ENCODE measurements around the gene RPP30. TPM values are rescaled to one million over a fixed set of nuclear protein-coding genes. Genes with fewer than 3 reads are reported as not detected.
A peak's percentile ranks its signal among the peaks of the same experiment; 100 is the strongest.

The RPP30 gene
- total and polyA plus RNA-seq, 4 experiments from 2014 or later: 32.3 to 54.5 (median 35.2) TPM

DNA sequence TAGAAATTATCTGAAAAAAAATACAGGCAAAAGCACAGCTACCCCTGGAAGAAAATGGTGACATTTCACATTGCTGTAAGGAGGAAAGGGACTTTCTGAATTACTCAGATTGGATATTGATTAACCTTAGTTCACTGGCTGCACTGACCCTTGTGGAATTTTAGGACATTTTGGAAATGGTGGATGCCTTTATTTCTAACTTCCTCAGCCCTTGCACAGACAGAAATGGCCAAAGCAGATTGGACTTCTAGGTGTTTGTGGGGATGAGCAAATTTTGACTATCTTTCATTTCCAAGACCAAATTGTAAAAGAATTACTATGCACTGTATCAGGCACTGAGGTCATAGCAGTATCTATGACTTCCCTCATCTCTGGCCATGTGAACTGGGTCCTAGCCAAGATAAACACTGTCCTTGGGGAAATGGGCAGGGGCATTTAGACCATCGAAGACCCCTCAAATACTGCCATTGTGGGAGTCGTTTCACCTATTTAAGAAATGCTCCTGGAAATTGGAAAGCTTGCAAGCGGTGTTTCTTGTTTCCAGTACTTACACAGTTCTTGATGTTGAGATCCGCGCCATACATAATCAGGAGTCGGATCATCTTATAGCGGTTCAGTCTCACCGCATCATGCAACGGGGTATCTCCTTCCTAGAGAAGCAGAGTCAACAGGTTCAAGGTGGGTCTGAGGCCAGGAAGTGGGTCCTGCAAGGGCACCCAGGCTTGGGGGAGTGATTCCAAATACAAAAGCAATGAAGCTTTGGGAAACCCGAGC lies 43.4 kb downstream of the RPP30 start:
- Mint-ChIP-seq H3K36me3 (no peaks in the 10 kb centered on the region), H3K27ac (no peak overlapping the region), H3K27me3 (peaks cover 3 to 6% of the 10 kb centered on the region in 2 donors), H3K9me3 (peaks cover 0 to 4% (median 0%) of the 10 kb centered on the region in 8 donors), H3K4me1 (peaks cover 0 to 4% (median 2%) of the 10 kb centered on the region in 4 donors), H3K4me3 (no peak overlapping the region)
- H3K4me1 ChIP-seq (ENCODE audit: insufficient read depth, low read length): no peaks in the 10 kb centered on the region
- H3K27ac ChIP-seq (ENCODE audit: low read depth, low read length): no peak overlapping the region
- DNase-seq: no peak
- H3K27me3 ChIP-seq (ENCODE audit: insufficient read depth, low read length): no peaks in the 10 kb centered on the region
- no peaks in the 10 kb centered on the region for H3K9me3 ChIP-seq (ENCODE audit: control insufficient read depth in 1 of 2, low read length in 2 of 2)
- POLR2A ChIA-PET (ENCODE audit: partially characterized antibody): no interaction called here
- CTCF ChIA-PET (ENCODE audit: partially characterized antibody): interaction anchor here (5.5 kb wide), 1 partner anchor 335 kb away, joined by 46 read pairs; no protein-coding TSS in a partner anchor
- no peaks in the 10 kb centered on the region for H3K36me3 ChIP-seq (ENCODE audit: insufficient read depth, low read length)
- intact Hi-C loops (cut with micrococcal nuclease): no loop called here
- no peak overlapping the region for H3K4me3 ChIP-seq (ENCODE audit: low read length in 2 of 2)

GRCh38 chr10:90915766-90916075 lies 43.9 kb downstream of the RPP30 start:
- POLR2A ChIA-PET (ENCODE audit: partially characterized antibody): no interaction called here
- Histone ChIP-seq H3K4me1 (ENCODE audit: insufficient read depth, low read length) (no peaks in the 10 kb centered on the region), H3K27me3 (ENCODE audit: insufficient read depth, low read length) (no peaks in the 10 kb centered on the region), H3K36me3 (ENCODE audit: insufficient read depth, low read length) (no peaks in the 10 kb centered on the region), H3K9me3 (ENCODE audit: control insufficient read depth in 1 of 2, low read length in 2 of 2) (no peaks in the 10 kb centered on the region), H3K4me3 (ENCODE audit: low read length in 2 of 2) (no peak overlapping the region), H3K27ac (ENCODE audit: low read depth, low read length) (no peak overlapping the region)
- Mint-ChIP-seq H3K27ac (no peak overlapping the region), H3K9me3 (peaks cover 0 to 2% (median 0%) of the 10 kb centered on the region in 8 donors), H3K27me3 (peaks cover 6% of the 10 kb centered on the region in 2 donors), H3K4me1 (peaks cover 0 to 4% (median 2%) of the 10 kb centered on the region in 4 donors), H3K4me3 (no peak overlapping the region), H3K36me3 (no peaks in the 10 kb centered on the region)
- CTCF ChIA-PET (ENCODE audit: partially characterized antibody): no interaction called here
- DNase-seq: no peak
- intact Hi-C loops (cut with micrococcal nuclease): no loop called here

DNA sequence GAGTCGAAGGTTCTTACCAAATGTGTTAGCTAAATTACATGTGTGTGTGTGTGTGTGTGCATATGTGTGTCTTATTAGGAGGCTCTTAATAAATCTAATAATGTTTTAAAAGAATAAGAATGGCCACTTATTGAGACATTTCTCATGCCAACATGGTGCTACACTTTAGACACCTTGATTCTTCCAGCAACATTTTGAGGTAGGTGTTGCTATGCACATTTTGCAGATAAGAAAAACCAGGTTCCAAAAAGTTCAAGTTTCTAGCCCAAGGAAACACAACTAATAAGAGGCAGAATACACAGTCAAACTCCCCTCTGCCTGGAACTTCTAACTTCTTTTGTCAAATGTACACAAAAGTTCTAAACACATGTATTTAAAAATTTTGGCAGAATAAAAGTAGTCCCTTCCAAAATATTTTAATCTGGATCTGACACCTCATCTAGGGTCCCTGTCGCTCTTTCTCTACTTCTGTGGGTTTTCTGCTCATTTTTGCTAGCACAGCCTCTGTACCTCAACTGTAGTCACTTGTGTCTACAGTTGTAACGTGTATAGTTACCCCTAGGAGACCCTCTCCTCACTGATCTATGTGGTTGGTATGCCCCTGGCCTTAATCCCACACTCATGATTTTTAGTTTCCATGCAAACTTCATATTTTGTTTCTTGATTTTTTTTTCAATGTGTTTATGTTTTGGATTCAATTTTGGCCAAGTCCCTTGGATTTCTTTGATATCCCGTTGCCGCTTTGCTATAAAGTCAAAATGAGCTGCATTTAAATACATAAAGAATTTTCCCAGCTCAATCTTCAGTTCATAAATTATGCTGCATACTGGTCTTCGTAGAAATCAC lies 44.8 kb downstream of the RPP30 start:
- no peak overlapping the region for H3K4me3 Mint-ChIP-seq
- H3K4me1 Mint-ChIP-seq: peaks cover 0 to 2% (median 2%) of the 10 kb centered on the region in 4 donors
- no peak for DNase-seq
- POLR2A ChIA-PET (ENCODE audit: partially characterized antibody): no interaction called here
- H3K27ac Mint-ChIP-seq: peak overlapping the region in 1 of 7 donors; percentile 84
- Histone ChIP-seq H3K4me3 (ENCODE audit: low read length in 2 of 2) (no peak overlapping the region), H3K27ac (ENCODE audit: low read depth, low read length) (no peak overlapping the region), H3K27me3 (ENCODE audit: insufficient read depth, low read length) (no peaks in the 10 kb centered on the region), H3K4me1 (ENCODE audit: insufficient read depth, low read length) (no peaks in the 10 kb centered on the region), H3K9me3 (ENCODE audit: control insufficient read depth in 1 of 2, low read length in 2 of 2) (no peaks in the 10 kb centered on the region), H3K36me3 (ENCODE audit: insufficient read depth, low read length) (no peaks in the 10 kb centered on the region)
- H3K36me3 Mint-ChIP-seq: no peaks in the 10 kb centered on the region
- intact Hi-C loops (cut with micrococcal nuclease): no loop called here
- H3K9me3 Mint-ChIP-seq: peaks cover 0 to 2% (median 0%) of the 10 kb centered on the region in 8 donors
- H3K27me3 Mint-ChIP-seq: peaks cover 6 to 7% of the 10 kb centered on the region in 2 donors
- CTCF ChIA-PET (ENCODE audit: partially characterized antibody): interaction anchor here (0.7 to 2.0 kb wide), 5 partner anchors 17 to 474 kb away, joined by 3 to 7 read pairs (median 3); no protein-coding TSS in a partner anchor

DNA sequence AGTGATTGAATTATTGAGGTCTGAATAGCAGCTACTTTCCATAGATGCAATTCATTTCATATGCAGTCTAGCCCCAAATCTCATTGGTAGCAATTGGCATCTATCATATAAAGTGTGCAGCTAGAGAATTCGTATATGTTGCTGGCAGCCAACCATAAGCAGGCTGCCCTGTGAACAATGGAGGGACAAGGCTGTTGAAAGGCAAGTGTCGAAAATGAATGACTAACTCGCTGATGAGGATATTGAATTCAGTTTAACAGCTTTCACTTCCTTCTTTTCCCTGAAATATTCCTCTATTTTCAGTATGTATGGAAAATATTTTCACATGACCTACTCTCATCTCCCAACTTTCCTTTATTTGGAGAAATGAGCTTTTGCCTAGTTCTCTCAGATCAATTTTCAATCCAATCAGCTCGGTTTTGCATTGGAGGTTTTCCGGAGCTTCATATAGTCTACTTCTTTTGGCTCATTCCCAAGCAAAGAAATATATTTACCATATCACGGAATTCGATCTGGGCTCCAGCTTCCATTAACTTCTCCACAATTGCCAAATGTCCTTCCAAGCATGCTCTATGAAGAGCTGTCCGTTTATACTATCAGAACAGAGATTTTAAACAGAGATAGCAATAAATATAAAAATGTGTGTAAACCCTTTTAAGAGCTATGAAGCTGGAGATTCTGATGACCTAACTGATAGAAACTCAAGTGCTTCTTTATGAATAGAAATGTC lies 45.6 kb downstream of the RPP30 start:
- no peaks in the 10 kb centered on the region for H3K4me1 Mint-ChIP-seq
- CTCF ChIA-PET (ENCODE audit: partially characterized antibody): interaction anchor here (0.7 to 2.0 kb wide), 5 partner anchors 16 to 473 kb away, joined by 3 to 7 read pairs (median 3); no protein-coding TSS in a partner anchor
- Histone ChIP-seq H3K9me3 (ENCODE audit: control insufficient read depth in 1 of 2, low read length in 2 of 2) (no peaks in the 10 kb centered on the region), H3K4me1 (ENCODE audit: insufficient read depth, low read length) (no peaks in the 10 kb centered on the region), H3K4me3 (ENCODE audit: low read length in 2 of 2) (no peak overlapping the region), H3K27me3 (ENCODE audit: insufficient read depth, low read length) (no peaks in the 10 kb centered on the region), H3K27ac (ENCODE audit: low read depth, low read length) (no peak overlapping the region), H3K36me3 (ENCODE audit: insufficient read depth, low read length) (no peaks in the 10 kb centered on the region)
- no peak overlapping the region for H3K27ac Mint-ChIP-seq
- no peak overlapping the region for H3K4me3 Mint-ChIP-seq
- no peak for DNase-seq
- intact Hi-C loops (cut with micrococcal nuclease): no loop called here
- H3K36me3 Mint-ChIP-seq: no peaks in the 10 kb centered on the region
- H3K27me3 Mint-ChIP-seq: peaks cover 6 to 10% of the 10 kb centered on the region in 2 donors
- H3K9me3 Mint-ChIP-seq: peaks cover 0 to 2% (median 0%) of the 10 kb centered on the region in 8 donors
- POLR2A ChIA-PET (ENCODE audit: partially characterized antibody): no interaction called here

- Mint-ChIP-seq H3K4me3 (no peak overlapping the region), H3K27ac (no peak overlapping the region), H3K9me3 (peaks cover 0 to 2% (median 0%) of the 10 kb centered on the region in 8 donors), H3K27me3 (peaks cover 6 to 14% of the 10 kb centered on the region in 2 donors), H3K36me3 (no peaks in the 10 kb centered on the region), H3K4me1 (no peaks in the 10 kb centered on the region)
- H3K4me1 ChIP-seq (ENCODE audit: insufficient read depth, low read length): no peaks in the 10 kb centered on the region
- ChIA-PET CTCF (ENCODE audit: partially characterized antibody) (interaction anchor here (1.1 to 2.0 kb wide), 3 partner anchors 15 to 472 kb away, joined by 3 to 7 read pairs (median 3); no protein-coding TSS in a partner anchor), POLR2A (ENCODE audit: partially characterized antibody) (no interaction called here)
- no peak overlapping the region for H3K4me3 ChIP-seq (ENCODE audit: low read length in 2 of 2)
- no peak overlapping the region for H3K27ac ChIP-seq (ENCODE audit: low read depth, low read length)
- intact Hi-C loops (cut with micrococcal nuclease): no loop called here
- DNase-seq: no peak
- H3K36me3 ChIP-seq (ENCODE audit: insufficient read depth, low read length): no peaks in the 10 kb centered on the region
- no peaks in the 10 kb centered on the region for H3K9me3 ChIP-seq (ENCODE audit: control insufficient read depth in 1 of 2, low read length in 2 of 2)
- no peaks in the 10 kb centered on the region for H3K27me3 ChIP-seq (ENCODE audit: insufficient read depth, low read length)
These were observed 46.2 kb downstream of the RPP30 start for GRCh38 chr10:90917968-90918318.

DNA sequence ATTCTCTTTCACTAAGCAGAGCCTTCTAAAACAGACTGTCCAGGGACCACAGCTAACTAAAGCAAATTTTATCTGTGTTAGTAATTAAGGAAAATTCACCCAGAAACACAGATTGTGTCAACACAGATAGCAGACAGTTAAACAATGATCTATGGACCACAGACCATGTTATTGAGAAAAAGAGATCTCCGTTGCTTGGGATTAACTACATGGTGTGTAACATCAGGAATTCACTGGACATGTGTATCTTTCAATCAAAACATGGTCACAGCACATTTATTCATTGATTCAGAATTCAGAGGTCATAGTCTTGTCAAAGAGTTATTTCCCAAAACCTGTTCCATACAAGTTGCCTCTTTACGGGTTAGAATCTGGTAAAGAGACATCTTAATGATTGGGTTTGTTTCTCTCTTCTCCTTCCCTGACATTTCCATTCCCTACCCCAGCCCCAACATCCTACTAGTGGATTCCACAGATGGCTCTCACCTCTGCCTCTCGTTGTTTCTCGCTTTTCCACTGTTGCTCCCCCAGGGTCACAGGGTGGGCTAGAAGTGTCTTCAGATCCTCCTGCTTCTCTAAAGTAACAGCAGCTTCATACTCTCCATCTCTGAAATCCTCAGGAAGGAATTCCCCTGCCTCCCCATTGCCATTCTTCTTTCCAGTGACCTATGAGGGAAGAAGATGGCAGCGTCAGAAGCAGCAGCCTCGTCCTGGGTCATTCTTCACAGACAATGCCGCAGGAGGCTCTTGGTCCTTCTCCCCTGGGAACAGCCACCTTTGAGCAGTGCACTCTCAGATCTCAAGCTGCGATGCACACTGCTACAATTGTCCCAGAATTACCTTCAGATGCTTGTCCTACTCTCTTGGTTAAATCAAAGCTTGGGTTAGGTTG lies 48.2 kb downstream of the RPP30 start:
- no peak overlapping the region for H3K27ac ChIP-seq (ENCODE audit: low read depth, low read length)
- Mint-ChIP-seq H3K4me3 (no peak overlapping the region), H3K36me3 (no peaks in the 10 kb centered on the region), H3K27me3 (peaks cover 7 to 19% of the 10 kb centered on the region in 2 donors), H3K4me1 (no peaks in the 10 kb centered on the region), H3K27ac (no peak overlapping the region), H3K9me3 (peaks cover 0 to 2% (median 0%) of the 10 kb centered on the region in 8 donors)
- no peaks in the 10 kb centered on the region for H3K36me3 ChIP-seq (ENCODE audit: insufficient read depth, low read length)
- DNase-seq: no peak
- H3K4me3 ChIP-seq (ENCODE audit: low read length in 2 of 2): no peak overlapping the region
- H3K9me3 ChIP-seq (ENCODE audit: control insufficient read depth in 1 of 2, low read length in 2 of 2): no peaks in the 10 kb centered on the region
- H3K27me3 ChIP-seq (ENCODE audit: insufficient read depth, low read length): no peaks in the 10 kb centered on the region
- no peaks in the 10 kb centered on the region for H3K4me1 ChIP-seq (ENCODE audit: insufficient read depth, low read length)
- intact Hi-C loops (cut with micrococcal nuclease): no loop called here
- CTCF ChIA-PET (ENCODE audit: partially characterized antibody): interaction anchor here (0.7 to 3.7 kb wide), 2 partner anchors 8 to 9 kb away, joined by 3 to 28 read pairs; no protein-coding TSS in a partner anchor
- POLR2A ChIA-PET (ENCODE audit: partially characterized antibody): no interaction called here

Data from CD4-positive, alpha-beta memory T cell (primary cell).